GM19452 (cell line): ENCODE data around the gene SLC11A1.

ENCODE experiments used
- ATAC-seq: cut with Tn5 transposase; IDR thresholded peaks from one replicate; pipeline ENCODE4 v1.9.1; 2021; ENCODE audit not compliant: unreplicated experiment

SLC11A1 gene

DNA sequence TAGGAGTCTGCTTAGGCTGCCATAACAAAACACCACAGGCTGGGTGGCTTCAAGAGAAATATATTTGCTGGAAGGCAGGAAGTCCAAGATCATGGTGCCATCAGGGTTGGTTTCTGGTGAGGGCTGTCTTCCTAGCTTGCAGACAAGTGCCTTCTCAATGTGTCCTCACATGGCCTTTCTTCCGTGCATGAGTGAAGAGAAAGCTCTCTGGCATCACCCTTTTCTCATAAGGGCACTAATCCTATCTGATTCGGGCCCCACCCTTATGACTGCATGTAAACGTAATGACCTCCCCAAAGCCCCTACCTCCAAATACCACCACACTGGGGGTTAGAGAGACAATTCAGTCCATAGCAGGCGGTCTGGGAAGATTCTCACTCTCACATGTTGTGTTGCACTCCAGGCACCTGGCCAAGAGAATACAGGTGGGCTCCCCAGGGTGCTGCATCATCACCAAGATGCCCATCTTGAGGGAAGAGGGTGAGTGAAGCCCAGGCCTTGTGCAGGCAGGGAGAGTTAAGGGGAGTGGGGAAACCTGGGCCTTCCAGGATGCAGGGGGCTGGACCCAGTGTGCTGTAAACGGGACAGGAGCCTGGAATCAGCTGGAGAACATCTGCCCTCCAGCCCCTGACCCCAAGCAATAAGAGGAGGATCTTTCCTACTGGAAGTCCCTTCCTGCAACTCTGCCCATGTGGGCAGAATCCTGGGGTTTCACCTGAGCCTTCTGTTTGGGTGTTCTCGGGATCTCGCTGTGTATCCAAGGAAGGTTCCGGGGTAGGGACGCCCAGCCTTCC, 15.3 kb upstream of the SLC11A1 start:
- ATAC-seq: no peak

DNA sequence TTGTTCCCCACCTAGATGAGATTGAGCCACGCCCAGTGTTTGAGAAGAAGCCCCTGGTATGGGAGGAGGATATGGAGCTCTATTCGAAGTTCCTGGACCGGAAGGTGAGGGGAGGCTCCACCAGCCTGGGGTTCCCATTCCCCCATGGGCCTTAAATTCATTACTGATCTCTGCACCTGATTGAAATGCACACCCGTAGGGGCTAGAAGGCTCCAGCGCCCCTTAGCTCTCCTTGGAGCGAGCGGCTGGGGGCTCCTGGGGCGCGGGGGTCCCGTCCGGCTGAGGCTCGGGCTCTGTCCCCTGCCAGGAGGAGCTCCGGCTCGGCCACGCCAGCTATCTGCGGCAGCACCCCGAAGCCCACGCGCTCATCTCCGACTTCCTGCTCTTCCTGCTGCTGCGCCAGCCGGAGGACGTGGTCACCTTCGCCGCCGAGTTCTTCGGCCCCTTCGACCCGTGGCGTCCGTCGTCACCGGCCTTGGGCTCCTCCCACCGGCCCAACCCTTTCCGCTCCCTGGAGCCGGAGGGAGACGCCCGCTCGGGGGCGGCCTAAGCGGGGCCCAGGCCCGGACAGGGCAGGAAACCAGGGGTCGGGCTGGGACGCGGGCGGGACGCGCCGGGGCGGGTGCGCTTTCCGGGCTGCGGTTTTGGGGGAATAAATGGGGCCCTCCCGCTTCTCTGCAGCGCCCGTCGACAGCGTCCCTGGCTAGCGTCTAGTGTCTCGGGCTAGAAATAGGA, 14.5 kb upstream of the SLC11A1 start:
- ATAC-seq: peak; percentile 94

DNA sequence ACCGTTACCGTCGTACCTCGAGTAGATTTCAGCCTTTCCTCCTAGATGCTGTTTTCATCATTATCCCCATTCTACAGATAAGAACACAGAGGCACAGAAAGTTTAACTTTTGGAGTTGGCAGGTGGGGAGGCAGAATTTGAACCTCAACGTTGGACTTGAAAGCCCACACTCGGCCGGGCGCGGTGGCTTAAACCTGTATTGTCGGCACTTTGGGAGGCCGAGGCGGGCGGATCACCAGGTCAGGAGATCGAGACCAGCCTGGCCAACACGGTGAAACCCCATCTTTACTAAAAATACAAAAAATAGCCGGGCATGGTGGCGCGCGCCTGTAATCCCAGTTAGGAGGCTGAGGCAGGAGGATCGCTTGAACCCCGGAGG, 13.9 kb upstream of the SLC11A1 start:
- ATAC-seq: no peak

DNA sequence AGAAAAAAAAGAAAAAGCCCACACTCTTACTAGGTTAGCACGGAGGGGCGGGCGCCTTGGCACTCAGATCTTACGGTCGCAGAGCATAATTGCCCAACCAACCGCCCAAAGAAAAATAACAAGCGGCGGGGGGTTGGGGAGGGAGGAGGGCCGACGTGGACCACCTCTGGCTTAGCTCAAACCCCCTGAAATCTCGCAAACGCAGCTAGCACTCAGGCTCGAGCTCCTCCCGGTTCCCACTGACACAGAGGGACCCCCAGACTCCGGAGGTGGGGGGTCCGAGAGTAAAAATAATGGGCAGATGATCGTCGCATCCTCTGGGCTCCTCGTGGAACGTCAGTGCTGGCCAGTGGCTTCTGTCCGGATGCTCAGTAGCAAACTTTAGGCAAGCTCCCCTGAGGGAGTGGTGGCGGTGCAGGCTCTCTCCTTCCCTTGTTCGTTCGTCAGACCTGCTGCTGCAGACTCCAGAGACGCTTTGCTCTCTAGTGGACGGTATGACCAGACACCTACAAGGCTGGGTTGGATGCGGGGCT, 13.4 kb upstream of the SLC11A1 start:
- ATAC-seq: no peak

DNA sequence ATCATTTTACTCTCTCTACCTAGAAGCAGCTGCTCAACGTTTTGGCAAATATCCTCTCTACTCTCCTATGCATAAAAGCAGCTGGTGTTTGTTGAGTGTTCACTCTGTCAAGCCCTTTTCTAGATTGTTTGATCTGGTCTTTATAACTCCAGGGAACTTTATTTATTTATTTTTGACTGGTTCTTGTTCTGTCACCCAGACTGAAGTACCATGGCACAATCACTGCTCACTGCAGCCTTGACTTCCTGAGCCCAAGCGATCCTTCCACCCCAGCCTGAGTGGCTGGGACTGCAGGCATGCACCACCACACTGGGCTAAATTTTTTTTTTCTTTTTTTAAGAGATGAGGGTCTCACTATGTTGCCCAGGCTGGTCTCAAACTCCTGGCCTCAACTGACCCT, 12.7 kb upstream of the SLC11A1 start:
- no peak for ATAC-seq

DNA sequence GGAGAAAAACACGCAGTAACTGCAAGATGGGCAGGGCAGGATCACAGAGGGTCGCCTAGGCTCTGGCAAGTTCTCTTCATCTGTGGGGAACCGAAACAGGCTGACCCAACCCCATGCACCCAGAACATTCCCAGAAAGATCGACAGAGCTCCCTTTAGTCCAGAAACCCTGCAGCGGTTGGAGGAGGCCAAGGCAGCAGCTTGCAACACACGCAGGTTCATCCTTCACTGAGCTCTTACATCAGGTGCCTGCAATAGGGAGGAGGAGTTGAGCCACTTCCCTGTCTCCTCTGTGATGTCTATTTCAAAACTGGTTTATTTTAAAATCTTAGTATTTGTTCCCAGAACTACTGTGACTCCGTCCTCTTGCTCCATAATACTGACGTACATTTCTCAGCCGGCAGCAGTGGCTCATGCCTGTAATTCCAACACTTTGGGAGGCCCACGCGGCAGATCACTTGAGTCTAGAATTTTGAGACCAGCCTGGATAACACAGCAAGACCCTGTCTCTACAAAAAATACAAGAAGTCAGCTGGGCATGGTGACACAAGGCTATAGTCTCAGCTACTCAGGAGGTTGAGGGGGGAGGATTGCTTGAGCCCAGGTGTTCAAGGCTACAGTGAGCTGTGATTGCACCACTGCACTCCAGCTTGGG, 11.5 kb upstream of the SLC11A1 start:
- ATAC-seq: no peak

DNA sequence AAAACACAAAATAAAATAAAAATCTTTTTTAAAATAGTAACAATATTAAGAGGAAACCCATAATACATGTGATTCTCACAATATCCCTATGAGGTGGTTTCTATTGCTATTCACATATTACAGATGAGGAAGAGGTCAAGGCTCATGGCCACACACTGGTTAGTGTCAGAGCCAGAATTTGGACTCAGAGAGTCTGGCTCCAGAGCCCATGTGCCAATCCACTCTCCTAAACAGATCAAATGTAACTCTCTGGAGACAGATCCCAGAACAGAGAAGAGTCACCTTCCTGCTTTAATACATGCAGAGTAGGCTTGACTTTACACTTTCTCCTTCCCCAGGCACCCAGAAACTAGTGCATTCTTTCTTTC, 10.1 kb upstream of the SLC11A1 start:
- ATAC-seq: no peak

DNA sequence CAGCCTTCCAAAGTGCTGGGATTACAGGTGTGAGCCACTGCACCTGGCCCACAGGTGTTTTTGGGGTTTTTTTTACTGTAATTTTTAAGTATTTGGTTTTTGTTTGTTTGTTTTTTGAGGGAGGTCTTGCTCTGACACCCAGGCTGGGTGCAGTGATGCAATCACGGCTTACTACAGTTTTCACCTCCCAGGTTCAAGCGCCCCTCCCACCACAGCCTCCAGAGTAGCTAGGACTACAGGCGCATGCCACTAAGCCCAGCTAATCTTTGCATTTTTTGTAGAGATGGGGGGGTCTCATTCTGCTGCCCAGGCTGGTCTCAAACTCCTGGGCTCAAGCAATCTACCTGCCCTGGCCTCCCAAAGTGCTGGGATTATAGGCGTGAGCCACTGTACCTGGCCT, 7.3 kb upstream of the SLC11A1 start:
- ATAC-seq: no peak

DNA sequence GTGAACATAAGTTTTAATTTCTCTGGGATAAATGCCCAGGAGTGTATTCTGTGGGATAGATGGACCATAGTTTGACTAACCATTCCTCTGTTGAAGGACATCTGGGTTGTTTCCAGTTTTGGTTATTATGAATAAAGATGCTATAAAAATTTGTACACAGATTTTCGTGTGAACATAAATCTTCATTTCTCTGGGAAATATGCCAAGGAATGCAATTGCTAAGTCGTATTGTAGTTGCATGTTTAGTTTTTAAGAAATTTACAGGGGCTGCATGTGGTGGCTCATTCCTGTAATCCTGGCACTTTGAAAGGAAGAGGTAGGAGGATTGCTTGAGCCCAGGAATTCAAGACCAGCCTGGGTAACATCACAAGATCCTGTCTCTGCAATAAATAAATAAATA, 6.9 kb upstream of the SLC11A1 start:
- ATAC-seq: no peak

DNA sequence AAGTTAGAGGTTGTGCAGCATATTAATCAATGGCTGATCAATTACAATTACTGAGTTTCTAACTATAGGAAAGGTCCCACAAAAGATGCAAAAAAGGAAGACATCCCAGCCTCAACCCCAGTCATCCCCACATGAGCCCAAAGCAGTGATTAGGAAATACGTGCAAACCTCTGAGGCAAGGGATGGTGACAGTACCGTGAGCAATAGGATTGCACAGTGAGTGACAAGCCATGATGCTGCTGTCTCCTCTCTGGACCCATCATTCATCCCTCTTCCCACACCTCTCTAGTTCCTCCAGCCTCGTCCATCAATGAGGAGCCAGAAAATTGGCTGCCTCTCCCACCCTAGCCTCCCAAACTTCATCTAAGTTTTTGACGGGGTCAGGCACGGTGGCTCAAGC, 4.0 kb upstream of the SLC11A1 start:
- ATAC-seq: no peak

DNA sequence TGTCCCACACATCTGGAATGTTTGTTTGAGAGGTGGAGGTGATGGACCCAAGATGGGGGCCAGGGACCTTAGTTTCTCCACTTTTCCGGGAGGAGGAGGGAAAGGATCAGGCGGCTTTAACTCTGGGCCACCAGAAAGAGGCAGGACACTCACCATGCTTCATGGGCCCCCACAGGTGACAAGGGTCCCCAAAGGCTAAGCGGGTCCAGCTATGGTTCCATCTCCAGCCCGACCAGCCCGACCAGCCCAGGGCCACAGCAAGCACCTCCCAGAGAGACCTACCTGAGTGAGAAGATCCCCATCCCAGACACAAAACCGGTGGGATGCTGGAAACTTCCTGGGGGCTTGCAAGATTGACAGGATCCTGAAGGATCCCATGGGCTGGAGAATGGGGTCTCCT, 712 bp downstream of the SLC11A1 start:
- ATAC-seq: no peak

DNA sequence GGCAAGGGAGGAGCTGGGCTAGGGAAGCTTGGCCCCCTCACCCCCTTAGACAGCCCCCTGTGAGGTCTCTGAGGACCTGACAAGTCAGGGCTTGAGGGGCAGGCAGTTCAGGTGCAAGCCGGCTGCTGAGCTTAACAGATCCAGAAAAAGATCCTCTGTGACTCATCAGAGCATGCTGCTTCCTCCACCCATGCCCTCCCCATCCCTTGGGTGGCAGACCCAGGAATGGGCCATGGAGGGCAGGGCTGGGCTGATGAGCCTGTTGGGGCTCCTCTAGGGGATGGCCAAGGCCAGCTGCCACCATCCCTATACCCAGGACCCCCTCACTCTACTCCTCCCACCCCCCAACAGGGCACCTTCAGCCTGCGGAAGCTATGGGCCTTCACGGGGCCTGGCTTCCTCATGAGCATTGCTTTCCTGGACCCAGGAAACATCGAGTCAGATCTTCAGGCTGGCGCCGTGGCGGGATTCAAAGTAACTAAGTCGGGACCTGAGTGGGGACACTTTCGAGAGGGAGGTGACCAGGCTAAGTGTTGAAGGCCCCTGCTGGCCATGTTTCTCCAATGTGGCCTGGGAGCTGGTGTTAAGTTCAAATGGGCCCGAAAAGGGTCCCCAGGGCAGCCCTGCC, 1.9 kb downstream of the SLC11A1 start:
- no peak for ATAC-seq

DNA sequence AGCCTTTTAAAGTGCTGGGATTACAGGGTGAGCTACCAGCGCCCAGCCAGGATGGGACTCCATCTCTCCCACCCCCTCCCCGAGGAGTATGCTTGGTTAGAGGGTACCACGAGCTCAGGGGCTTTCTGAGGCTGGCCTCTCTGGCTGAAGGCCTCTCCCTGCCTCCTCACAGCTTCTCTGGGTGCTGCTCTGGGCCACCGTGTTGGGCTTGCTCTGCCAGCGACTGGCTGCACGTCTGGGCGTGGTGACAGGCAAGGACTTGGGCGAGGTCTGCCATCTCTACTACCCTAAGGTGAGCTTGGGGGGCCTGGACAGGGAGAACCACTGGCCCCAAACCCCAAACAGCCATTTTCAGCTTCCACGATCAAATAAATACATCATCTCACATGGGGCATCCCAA, 2.9 kb downstream of the SLC11A1 start:
- ATAC-seq: no peak

DNA sequence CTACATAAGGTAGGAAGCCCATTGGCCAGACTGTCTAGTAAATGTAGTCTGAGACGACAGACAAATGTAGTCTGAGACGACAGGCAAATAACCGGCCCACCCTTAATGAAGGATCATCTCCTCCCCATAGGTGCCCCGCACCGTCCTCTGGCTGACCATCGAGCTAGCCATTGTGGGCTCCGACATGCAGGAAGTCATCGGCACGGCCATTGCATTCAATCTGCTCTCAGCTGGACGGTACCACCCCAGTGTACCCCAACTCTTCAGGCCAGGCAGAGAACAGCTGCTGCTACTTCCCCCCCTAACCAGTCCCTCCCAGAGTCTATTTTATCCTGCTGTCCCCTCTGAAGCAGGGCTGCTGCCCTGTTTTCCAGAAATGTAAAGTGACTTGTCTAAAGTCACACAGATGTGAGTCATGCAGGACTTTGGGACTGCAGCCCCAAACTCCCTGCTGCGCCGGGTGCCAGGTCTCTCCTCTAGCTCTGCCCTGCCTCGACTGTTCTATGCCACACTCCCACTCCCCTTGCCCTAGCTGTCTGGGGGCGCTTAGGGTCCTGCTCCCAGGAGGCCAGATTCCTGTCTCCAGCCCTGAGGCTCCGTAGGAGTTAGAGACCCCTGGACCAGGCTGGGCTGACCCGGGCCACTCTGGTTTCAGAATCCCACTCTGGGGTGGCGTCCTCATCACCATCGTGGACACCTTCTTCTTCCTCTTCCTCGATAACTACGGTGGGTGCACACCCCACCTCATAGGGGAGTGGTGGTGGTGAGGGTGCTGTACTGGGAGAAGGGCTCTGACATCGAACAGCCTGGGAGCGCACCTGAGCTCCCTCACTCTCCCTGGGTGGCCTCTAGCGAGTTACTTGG, 4.7 kb downstream of the SLC11A1 start:
- ATAC-seq: no peak

DNA sequence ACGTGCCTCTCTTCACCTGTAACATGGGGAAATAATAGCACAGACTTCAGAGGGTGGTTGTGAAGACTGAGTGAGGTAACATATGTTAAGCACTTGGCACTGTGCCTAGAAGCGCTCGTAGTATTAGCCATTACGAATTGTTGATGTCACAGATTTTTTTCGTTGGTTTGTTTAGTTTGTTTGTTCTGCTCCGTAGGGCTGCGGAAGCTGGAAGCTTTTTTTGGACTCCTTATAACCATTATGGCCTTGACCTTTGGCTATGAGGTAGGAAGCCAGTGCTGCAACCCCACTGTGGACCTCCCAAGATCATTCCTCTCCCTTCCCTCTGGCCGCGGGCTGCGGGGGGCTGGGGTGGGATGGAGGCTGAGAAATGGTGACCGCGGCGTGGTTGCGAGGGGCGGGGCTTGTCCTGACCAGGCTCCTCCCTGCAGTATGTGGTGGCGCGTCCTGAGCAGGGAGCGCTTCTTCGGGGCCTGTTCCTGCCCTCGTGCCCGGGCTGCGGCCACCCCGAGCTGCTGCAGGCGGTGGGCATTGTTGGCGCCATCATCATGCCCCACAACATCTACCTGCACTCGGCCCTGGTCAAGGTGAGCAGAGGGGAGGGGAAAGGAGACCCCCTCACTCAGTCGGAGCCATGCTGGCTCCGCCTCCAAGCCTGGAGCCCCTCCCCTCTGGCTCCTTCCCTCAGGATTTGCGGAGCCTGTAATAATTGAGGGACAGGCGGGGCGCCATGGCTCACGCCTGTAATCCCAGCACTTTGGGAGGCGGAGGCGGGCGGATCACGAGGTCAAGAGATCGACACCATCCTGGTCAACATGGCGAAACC, 5.5 kb downstream of the SLC11A1 start:
- no peak for ATAC-seq

DNA sequence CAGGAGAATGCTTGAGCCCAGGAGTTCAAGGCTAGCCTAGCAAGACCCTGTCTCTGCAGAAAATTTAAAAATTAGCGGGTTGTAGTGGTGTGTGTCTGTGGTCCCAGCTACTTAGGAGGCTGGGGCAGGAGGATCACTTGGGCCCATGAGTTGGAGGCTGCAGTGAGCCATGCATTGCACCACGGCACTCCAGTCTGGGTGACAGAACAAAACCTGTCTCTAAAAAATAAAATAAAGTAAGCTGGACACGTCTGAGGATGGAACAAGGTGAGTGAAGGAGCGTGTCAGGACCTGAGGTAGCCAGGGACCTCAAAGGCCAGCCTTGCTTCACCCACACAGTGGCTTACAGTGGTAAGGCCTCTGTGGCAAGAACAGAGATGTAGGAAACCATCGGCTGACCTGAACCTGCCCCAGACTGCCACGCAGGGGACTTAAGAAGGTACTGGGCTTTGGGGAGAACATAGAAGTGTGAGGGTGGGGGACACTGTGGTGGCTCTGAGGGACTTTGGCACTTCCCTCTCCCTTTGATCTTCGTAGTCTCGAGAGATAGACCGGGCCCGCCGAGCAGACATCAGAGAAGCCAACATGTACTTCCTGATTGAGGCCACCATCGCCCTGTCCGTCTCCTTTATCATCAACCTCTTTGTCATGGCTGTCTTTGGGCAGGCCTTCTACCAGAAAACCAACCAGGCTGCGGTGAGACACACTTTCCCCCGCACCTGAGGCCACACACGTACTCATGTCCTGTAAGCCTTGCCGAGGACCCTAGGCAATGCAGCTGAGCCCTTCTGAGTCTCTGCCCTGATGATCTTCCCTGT, 7.5 kb downstream of the SLC11A1 start:
- no peak for ATAC-seq

DNA sequence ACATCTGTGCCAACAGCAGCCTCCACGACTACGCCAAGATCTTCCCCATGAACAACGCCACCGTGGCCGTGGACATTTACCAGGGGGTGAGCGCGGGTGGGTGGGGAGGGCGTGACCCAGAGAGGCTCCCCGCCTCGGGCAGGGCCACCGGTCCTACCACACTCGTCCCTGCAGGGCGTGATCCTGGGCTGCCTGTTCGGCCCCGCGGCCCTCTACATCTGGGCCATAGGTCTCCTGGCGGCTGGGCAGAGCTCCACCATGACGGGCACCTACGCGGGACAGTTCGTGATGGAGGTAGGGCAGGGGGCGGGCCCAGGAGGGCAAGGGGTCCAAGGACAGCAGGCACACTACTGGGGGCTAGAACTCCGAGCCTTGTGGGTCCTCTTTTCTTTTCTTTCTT, 9.1 kb downstream of the SLC11A1 start:
- ATAC-seq: no peak

DNA sequence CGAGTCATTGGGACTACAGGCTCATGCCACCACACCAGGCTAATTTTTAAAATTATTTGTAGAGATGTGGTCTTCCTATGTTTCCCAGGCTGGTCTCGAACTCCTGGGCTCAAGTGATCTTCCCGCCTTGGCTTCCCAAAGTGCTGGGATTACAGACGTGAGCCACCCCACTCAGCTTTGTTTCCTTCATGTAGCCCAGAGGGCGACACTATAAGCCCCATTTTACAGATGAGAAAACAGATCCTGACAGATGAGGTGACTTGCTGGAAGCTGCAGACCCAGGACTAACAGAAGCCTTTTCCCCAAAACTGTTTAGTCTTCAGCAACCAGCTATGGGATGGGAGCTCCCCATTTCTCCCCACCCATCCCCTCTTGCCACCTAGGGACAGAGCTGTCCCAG, 10.4 kb downstream of the SLC11A1 start:
- ATAC-seq: no peak
